ENCODE measurements around the gene GRK5.
A peak's percentile ranks its signal among the peaks of the same experiment; 100 is the strongest.

GRK5 gene

GRCh38 chr10:119281581-119282071 is 74.3 kb downstream of the GRK5 start:
- no peak for DNase-seq

DNA sequence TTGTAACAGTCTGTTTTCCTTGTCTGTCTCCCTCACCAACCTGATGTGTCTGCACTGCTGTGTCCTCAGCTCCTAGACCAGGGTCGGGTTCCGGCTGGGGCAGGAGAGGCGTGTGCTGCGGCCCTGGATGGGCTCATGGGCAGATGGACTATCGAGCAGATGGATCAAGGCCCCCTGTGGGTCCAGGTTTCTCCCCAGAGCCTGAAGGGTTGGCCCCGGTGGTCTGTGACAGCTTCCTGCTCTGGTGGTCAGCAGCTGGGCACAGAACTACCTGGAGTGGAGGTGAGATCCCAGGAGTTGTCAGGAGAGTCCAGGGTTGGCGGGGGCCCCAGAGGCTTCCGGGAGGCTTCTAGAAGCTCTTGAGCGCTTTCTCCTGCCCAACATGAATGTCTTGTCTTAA is 75.1 kb downstream of the GRK5 start:
- DNase-seq: no peak

- DNase-seq: no peak
Observed at GRCh38 chr10:119283387-119283786, 76.0 kb downstream of the GRK5 start.

- no peak for DNase-seq
Observed at GRCh38 chr10:119283818-119284217, 76.4 kb downstream of the GRK5 start.

GRCh38 chr10:119284679-119285096 is 77.3 kb downstream of the GRK5 start:
- no peak for DNase-seq

DNA sequence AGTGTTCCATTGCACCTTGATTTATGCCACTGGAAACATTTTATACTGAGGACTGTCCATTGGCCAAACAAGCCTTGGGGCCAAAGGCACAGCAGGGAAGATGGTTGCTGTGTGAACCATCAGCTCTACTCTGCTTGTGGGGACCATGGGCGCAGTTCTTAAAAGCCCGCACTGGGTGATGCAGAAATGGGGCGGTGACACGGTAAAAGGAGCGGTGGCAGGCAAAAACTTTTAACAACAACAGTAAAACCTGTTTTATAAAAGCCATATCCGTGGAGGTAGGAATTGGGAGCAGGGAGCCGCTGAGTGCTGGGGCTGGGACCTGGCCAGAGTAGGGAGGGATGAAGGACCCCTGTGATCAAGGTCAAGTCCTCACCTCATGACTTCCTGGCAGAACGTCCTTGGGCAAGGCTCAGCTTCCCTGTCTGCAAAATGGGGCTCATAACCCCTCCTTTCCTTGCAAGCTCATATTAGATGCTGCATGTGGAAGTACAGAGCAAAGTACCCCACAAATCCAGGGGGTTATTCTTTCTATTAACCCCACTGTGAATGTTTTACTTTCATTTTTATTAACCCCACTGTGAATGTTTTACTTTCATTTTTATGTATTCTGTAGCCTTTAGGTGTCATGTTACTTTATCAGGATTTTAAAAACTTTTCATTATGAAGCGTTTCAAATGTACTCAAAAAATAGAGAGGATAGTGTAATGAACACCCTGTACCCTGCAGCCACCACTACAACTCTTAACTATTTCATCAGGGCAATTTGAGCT is 78.3 kb downstream of the GRK5 start:
- DNase-seq: no peak

GRCh38 chr10:119286516-119286915 is 79.1 kb downstream of the GRK5 start:
- DNase-seq: no peak

DNA sequence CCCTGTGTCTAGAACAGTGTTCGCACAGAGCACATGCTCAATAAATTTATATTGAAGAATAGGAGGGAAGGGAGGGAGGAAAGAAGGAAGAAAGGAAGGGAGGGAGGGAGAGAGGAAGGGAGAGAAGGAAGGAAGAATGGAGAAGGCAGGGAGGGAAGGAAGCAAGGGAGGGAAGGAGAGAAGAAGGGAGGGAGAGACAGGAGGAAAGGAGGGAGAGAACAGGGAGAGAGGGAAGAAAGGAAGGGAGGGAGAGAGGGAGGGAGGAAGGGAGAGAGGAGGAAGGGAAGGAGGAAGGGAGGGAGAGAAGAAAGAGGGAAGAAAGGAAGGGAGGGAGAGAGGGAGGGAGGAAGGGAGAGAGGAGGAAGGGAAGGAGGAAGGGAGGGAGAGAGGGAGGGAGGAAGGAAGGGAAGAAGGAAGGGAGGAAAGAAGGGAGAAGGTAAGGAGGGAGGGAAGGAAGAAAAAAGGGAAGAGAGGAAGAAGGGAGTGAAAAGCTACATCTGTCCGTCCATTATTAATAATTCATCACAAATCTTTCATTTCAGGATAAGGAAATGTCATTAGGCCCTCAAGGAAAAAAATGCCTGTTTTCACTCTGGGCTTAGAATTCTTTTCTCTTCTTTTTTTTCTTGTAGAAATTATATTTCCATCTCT is 79.7 kb downstream of the GRK5 start:
- no peak for DNase-seq

DNA sequence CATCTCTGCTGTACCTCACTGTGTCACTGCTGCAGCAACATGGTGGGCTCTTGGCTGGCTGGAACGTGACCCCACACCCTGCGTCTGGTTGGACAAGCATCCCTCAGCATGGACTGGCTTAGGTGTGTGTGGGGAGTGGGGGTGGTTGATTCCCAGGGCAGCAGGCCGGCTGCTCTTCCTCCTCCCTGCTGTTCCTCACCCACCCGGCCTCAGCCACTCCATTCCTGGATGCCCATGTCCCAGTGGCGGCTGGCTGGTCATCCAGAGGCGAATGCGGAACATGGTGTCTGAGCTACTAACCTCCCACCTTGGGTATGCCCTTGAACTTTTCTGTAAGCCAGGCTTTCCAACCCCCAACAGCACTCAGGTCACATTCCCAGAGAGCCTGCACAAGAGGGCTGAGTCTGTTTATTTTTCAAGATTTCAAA is 81.2 kb downstream of the GRK5 start:
- no peak for DNase-seq

- DNase-seq: no peak
Observed at GRCh38 chr10:119289227-119289920, 82.0 kb downstream of the GRK5 start.

DNA sequence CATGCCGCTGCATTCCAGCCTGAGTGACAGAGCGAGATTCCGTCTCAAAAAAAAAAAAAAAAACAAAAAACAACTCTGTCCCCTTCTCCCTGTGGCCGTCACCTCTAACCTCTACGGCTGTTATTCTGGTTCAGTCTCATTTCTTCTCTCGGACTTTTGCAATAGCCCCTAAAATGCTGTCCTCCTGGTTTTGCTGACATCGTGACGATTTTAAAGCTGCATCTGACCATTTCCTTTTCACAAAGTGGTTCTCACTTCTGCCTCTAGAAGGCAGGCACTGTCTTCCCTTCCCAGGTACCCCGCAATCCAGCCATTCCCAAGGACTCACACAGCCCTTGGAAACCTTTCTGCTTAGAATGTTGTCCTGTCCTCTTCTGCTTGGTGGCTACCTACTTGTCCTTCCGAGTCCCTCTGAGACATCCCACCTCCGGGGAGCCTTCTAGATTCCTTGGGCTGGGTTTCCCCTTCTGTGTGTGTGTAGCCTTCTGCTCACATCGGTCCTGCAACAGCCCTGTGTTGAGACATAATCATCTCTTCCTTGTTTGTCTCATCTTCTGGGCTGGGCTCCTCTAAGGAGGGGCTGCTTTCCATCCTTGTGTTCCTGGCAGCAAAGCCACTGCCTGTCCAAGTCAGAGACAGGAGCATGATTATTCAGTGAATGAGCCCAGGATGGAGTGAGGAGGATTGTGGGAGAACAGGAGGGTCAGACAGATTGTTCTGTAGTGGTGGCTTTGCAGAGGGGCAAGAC is 83.1 kb downstream of the GRK5 start:
- DNase-seq: no peak

- DNase-seq: no peak
Observed at GRCh38 chr10:119291223-119291900, 84.0 kb downstream of the GRK5 start.

GRCh38 chr10:119292968-119293760 is 85.8 kb downstream of the GRK5 start:
- no peak for DNase-seq

DNA sequence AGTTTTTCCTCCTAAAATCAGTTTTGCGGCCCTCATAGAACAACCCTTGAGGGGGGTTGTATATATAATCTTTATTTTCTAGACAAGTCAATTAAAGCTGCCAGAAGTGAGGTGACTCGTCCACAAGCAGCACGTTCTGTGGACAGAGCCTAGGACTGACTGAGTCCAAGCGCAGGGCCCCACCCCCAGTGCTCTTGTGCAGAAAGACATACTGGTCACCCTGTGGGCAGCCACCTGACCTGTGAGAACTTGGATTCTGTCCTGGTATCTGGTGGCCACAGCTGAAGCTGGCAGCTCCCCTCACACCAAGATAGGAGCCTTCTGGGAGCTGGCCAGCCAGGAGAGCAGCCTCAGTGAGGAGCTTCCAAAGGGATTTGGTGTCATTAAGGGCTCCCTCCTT is 89.3 kb downstream of the GRK5 start:
- DNase-seq: no peak

DNA sequence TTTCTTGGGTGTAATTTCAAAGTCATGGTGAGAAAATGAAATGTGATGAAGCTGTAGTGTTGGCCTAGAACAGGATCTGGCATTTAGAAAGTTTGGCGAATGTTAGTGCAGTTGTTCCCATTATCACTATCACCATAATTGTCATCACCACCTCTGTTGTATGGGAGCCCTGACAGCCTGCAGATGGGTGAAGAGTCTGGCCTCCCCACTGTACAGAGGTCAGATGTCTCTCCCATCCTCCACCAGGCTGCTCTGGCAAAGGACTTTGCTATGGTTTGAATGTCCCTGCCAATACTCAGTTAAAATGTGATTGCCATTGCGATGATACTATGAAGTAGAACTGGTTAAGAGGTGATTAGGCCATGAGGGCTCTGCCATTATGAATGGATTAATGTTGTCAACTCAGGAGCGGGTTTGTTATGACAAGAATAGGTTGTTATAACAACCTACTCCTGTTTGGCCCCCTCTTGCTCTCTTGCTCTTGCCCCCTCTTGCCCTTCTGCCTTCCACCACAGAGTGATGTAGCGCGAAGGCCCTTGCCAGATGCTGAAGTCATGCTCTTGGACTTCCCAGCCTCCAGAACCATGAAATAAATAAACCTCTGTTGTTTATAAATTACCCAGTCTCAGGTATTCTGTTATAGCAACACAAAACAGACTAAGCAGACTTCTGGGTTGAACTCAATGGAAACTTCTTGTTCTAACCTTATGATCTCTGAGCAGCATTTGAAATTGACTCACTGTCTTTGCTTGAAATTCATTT is 90.0 kb downstream of the GRK5 start:
- DNase-seq: no peak

DNA sequence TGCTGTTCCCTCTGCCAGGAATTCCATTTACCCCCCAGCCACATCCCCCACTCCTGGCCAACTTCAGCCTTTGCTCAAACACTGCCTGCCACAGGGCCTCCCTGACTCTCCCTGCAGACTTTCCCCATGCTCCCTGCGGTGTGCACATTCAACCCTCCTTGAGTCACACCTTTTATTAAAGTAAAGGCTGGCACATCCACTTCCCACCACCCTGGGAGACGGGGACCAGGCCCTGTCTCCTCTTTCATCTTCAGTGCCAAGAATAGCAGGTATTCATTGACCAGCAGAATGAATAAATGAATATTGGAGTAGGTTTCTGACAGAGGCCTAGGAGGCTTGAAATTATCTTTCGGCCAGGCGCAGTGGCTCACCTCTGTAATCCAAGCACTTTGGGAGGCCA is 91.4 kb downstream of the GRK5 start:
- DNase-seq: no peak

DNA sequence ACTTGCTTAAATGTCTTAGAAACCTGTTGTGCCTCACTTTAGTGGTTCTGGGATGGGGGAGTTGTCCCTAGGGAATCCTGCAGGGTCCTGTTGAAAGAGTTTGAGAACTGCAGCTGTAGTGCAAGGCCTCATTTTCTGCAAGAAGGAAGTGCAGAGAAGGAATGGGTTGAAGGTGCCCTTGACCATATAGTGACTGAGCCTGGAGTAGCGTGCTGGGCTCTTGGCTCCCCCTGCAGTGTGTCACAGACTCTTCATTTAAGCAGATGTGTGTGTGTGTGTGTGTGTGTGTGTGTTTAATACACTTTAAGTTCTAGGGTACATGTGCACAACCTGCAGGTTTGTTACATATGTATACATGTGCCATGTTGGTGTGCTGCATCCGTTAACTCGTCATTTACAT is 92.2 kb downstream of the GRK5 start:
- peak; percentile 41 for DNase-seq

GRCh38 chr10:119301397-119301796 is 94.0 kb downstream of the GRK5 start:
- DNase-seq: peak; percentile 16

GRCh38 chr10:119302172-119302571 is 94.8 kb downstream of the GRK5 start:
- no peak for DNase-seq

GRCh38 chr10:119302591-119303253 is 95.4 kb downstream of the GRK5 start:
- DNase-seq: no peak

Measured in fibroblast of skin of right quadriceps (primary cell).